GM19193 (cell line): ENCODE measurements around the gene LCA5L.
A peak's percentile ranks its signal among the peaks of the same experiment; 100 is the strongest.

Source experiments
- POLR2A ChIP-seq: IDR thresholded peaks from 4 replicates; pipeline ENCODE4 v1.6.1; 2011; ENCODE audit not compliant: insufficient read depth, insufficient read length; ENCODE audit errors: extremely low read depth

LCA5L gene

GRCh38 chr21:39445321-39446269 lies at the start of gene LCA5L:
TSS of gene LCA5L (minus strand) at chr21:39445778. CDS start at chr21:39428493, 17,285 bp downstream.
- TF ChIP-seq POLR2A: peak; percentile 78

GRCh38 chr21:39489380-39489924 lies 43.9 kb upstream of the LCA5L start:
- TF ChIP-seq POLR2A: no peak

GRCh38 chr21:39484711-39485276 lies 39.2 kb upstream of the LCA5L start:
- TF ChIP-seq POLR2A: no peak

- TF ChIP-seq POLR2A: no peak
Observed at GRCh38 chr21:39483917-39484316, 38.3 kb upstream of the LCA5L start.

GRCh38 chr21:39481886-39482285 lies 36.3 kb upstream of the LCA5L start:
- TF ChIP-seq POLR2A: no peak

GRCh38 chr21:39480271-39480670 lies 34.7 kb upstream of the LCA5L start:
- no peak for TF ChIP-seq POLR2A

GRCh38 chr21:39479814-39480182 lies 34.2 kb upstream of the LCA5L start:
- no peak for TF ChIP-seq POLR2A

GRCh38 chr21:39479164-39479813 lies 33.7 kb upstream of the LCA5L start:
- TF ChIP-seq POLR2A: no peak

- TF ChIP-seq POLR2A: no peak
Observed at GRCh38 chr21:39474611-39475010, 29.0 kb upstream of the LCA5L start.

- TF ChIP-seq POLR2A: no peak
Observed at GRCh38 chr21:39472786-39473185, 27.2 kb upstream of the LCA5L start.

GRCh38 chr21:39471598-39471997 lies 26.0 kb upstream of the LCA5L start:
- TF ChIP-seq POLR2A: no peak

- TF ChIP-seq POLR2A: no peak
Observed at GRCh38 chr21:39468559-39468958, 23.0 kb upstream of the LCA5L start.

- no peak for TF ChIP-seq POLR2A
Observed at GRCh38 chr21:39467746-39468145, 22.2 kb upstream of the LCA5L start.

GRCh38 chr21:39466584-39466983 lies 21.0 kb upstream of the LCA5L start:
- no peak for TF ChIP-seq POLR2A

GRCh38 chr21:39463308-39463707 lies 17.7 kb upstream of the LCA5L start:
- no peak for TF ChIP-seq POLR2A
